Left lung (tissue), 10 donors: Measurements from ENCODE around the gene DAB1. TPM values are rescaled to one million over a fixed set of nuclear protein-coding genes. Genes with fewer than 3 reads are reported as not detected.

Experiments used
- ATAC-seq: fragments of 200-7000 bp; cut with Tn5 transposase; one replicate; pipeline ENCODE4 v1.9.1; 2020; ENCODE audit warnings: moderate library complexity
- DNase-seq, 4 donors: peaks; one replicate each; pipeline ENCODE4 v3.0.0-alpha.2; 2013 to 2020
- H3K27ac ChIP-seq, 2 donors: fragments of 200-600 bp; sonication (generic) in 1 of 2; one replicate each; pipeline versions ENCODE4 v1.5.0 to v1.8.0; 2020 to 2021
- H3K27me3 ChIP-seq, 2 donors: fragments of 200-600 bp; sonication (generic) in 1 of 2; one replicate each; pipeline versions ENCODE4 v1.5.0 to v1.8.0; 2020 to 2021
- H3K36me3 ChIP-seq, 2 donors: fragments of 200-600 bp; sonication (generic) in 1 of 2; one replicate each; pipeline versions ENCODE4 v1.5.0 to v1.8.0; 2020 to 2021
- H3K4me1 ChIP-seq, 2 donors: fragments of 200-600 bp; one replicate each; pipeline ENCODE4 v1.8.0; 2021
- H3K4me3 ChIP-seq, 2 donors: fragments of 200-600 bp; sonication (generic) in 1 of 2; one replicate each; pipeline versions ENCODE4 v1.5.0 to v1.8.0; 2020 to 2021; ENCODE audit warnings: mild to moderate bottlenecking in 1 of 2
- H3K9me3 ChIP-seq, 2 donors: fragments of 200-600 bp; sonication (generic) in 1 of 2; one replicate each; pipeline versions ENCODE4 v1.5.0 to v1.8.0; 2020 to 2021
- CTCF ChIP-seq, 2 donors: fragments of 200-600 bp; sonication (generic) in 1 of 2; IDR thresholded peaks; one replicate each; pipeline versions ENCODE4 v1.5.0 to v1.8.0; 2021; ENCODE audit warnings: antibody characterized with exemption in 2 of 2
- intact Hi-C, 2 donors: fragments of 100-400 bp; cut with DNase I; formaldehyde crosslinking; loops; one replicate each; pipeline versions ENCODE4 v1.11.2 to v1.14.2; 2022
- polyA plus RNA-seq, 6 donors: library from polyadenylated mRNA; unstranded; fragments of 120-200 nt; gene quantifications; one replicate each; pipeline ENCODE4 v1.2.1, GENCODE V29; 2013; ENCODE audit not compliant: insufficient read length in 6 of 6
- total RNA-seq, 2 donors: library from RNA; stranded (reverse); fragmentation: NEBNext Ultra II Directional; extraction: Animal tissue kit (Norgen Biotek cat#: 25700); gene quantifications; one replicate each; pipeline ENCODE4 v1.2.1, GENCODE V29; 2021
- donor health status: DM: no; HTN: yes; CAD: no.
- donor health status: DM: no; HTN: no; CAD: no.

The DAB1 gene
- total and polyA plus RNA-seq, 8 donors = 0.17 to 1.7 (median 1.1) TPM

GRCh38 chr1:57420981-57421785 is 2.7 kb downstream of the DAB1 start:
- Histone ChIP-seq H3K4me3 (no peak overlapping the region), H3K36me3 (no peaks in the 10 kb centered on the region), H3K27me3 (peaks cover 51 to 80% of the 10 kb centered on the region in 2 donors), H3K9me3 (no peaks in the 10 kb centered on the region), H3K4me1 (peaks cover 0 to 17% of the 10 kb centered on the region in 2 donors), H3K27ac (no peak overlapping the region)
- no peak for TF ChIP-seq CTCF (IDR thresholded peaks at IDR 0.05)
- intact Hi-C loops = no loop called here
- ATAC-seq = no peak
- DNase-seq = no peak

- no peak overlapping the region for H3K27ac ChIP-seq
- no peak overlapping the region for H3K4me3 ChIP-seq
- ATAC-seq (no peak), DNase-seq (no peak)
- peaks cover 37 to 57% of the 10 kb centered on the region in 2 donors for H3K27me3 ChIP-seq
- peaks cover 0 to 14% of the 10 kb centered on the region in 2 donors for H3K4me1 ChIP-seq
- H3K36me3 ChIP-seq = no peaks in the 10 kb centered on the region
- no peaks in the 10 kb centered on the region for H3K9me3 ChIP-seq
- intact Hi-C loops = no loop called here
- no peak for TF ChIP-seq CTCF (IDR thresholded peaks at IDR 0.05)
Measured at GRCh38 chr1:57418971-57419370, 4.9 kb downstream of the DAB1 start.

GRCh38 chr1:57411262-57411661 is 12.6 kb downstream of the DAB1 start:
- H3K9me3 ChIP-seq = peaks cover 0 to 13% of the 10 kb centered on the region in 2 donors
- no peaks in the 10 kb centered on the region for H3K36me3 ChIP-seq
- no peak overlapping the region for H3K27ac ChIP-seq
- no peak overlapping the region for H3K4me3 ChIP-seq
- no peak for TF ChIP-seq CTCF (IDR thresholded peaks at IDR 0.05)
- no peak for ATAC-seq
- intact Hi-C loops = no loop called here
- H3K27me3 ChIP-seq = no peaks in the 10 kb centered on the region
- no peak for DNase-seq
- H3K4me1 ChIP-seq = no peaks in the 10 kb centered on the region

- no peaks in the 10 kb centered on the region for H3K36me3 ChIP-seq
- H3K27ac ChIP-seq = no peak overlapping the region
- H3K4me3 ChIP-seq = no peak overlapping the region
- intact Hi-C loops = no loop called here
- TF ChIP-seq CTCF (IDR thresholded peaks at IDR 0.05) = no peak
- no peak for ATAC-seq
- no peaks in the 10 kb centered on the region for H3K4me1 ChIP-seq
- H3K27me3 ChIP-seq = no peaks in the 10 kb centered on the region
- H3K9me3 ChIP-seq = peaks cover 0 to 13% of the 10 kb centered on the region in 2 donors
- no peak for DNase-seq
Measured at GRCh38 chr1:57410508-57410907, 13.4 kb downstream of the DAB1 start.

- DNase-seq = peak in 1 of 4 donors; percentile 5
- Histone ChIP-seq H3K27me3 (no peaks in the 10 kb centered on the region), H3K36me3 (no peaks in the 10 kb centered on the region), H3K9me3 (peaks cover 0 to 4% of the 10 kb centered on the region in 2 donors), H3K4me1 (no peaks in the 10 kb centered on the region), H3K27ac (no peak overlapping the region), H3K4me3 (no peak overlapping the region)
- no peak for ATAC-seq
- TF ChIP-seq CTCF (IDR thresholded peaks at IDR 0.05) = no peak
- intact Hi-C loops = no loop called here
Measured at GRCh38 chr1:57407928-57408327, 15.9 kb downstream of the DAB1 start.
